Smooth muscle cell (in vitro differentiated cells): ENCODE data around the gene PPP1R13L. TPM values are rescaled to one million over a fixed set of nuclear protein-coding genes. Genes with fewer than 3 reads are reported as not detected.

Source experiments
- DNase-seq: peaks from one replicate; lab custom pipeline; 2025; ENCODE audit not compliant: unreplicated experiment; lab: John Stamatoyannopoulos, UW
- H2AFZ ChIP-seq: fragments of 200-600 bp; sonication (generic); 2 replicates; pipeline ENCODE4 v1.6.0; 2016; ENCODE audit warnings: antibody characterized with exemption, low read depth, mild to moderate bottlenecking
- H3F3A ChIP-seq: fragments of 200-600 bp; sonication (generic); 2 replicates; pipeline ENCODE4 v1.6.0; 2017; ENCODE audit warnings: antibody characterized with exemption, low read depth
- H3K27ac ChIP-seq: fragments of 200-600 bp; sonication (generic); 2 replicates; pipeline ENCODE4 v1.5.1; 2016; ENCODE audit warnings: low read depth, mild to moderate bottlenecking
- H3K27me3 ChIP-seq: fragments of 200-600 bp; sonication (generic); 2 replicates; pipeline ENCODE4 v1.6.1; 2016; ENCODE audit warnings: low read depth, mild to moderate bottlenecking
- H3K36me3 ChIP-seq: fragments of 200-600 bp; sonication (generic); 2 replicates; pipeline ENCODE4 v1.5.1; 2016; ENCODE audit warnings: low read depth
- H3K4me1 ChIP-seq: fragments of 200-600 bp; sonication (generic); 2 replicates; pipeline ENCODE4 v1.5.1; 2016; ENCODE audit warnings: low read depth
- H3K4me2 ChIP-seq: fragments of 200-600 bp; sonication (generic); 2 replicates; pipeline ENCODE4 v1.6.0; 2016; ENCODE audit warnings: mild to moderate bottlenecking
- H3K4me3 ChIP-seq: fragments of 200-600 bp; sonication (generic); 2 replicates; pipeline ENCODE4 v1.5.1; 2016; ENCODE audit warnings: mild to moderate bottlenecking
- H3K79me2 ChIP-seq: fragments of 200-600 bp; sonication (generic); 2 replicates; pipeline ENCODE4 v1.6.0; 2016; ENCODE audit warnings: low read depth, mild to moderate bottlenecking
- H3K9ac ChIP-seq: fragments of 200-600 bp; sonication (generic); 2 replicates; pipeline ENCODE4 v1.6.0; 2016; ENCODE audit warnings: low read depth
- H3K9me3 ChIP-seq: fragments of 200-600 bp; sonication (generic); replicated peaks from 2 replicates; pipeline ENCODE4 v1.5.1; 2016; ENCODE audit warnings: low read depth
- H4K20me1 ChIP-seq: fragments of 200-600 bp; sonication (generic); 2 replicates; pipeline ENCODE4 v1.6.0; 2016; ENCODE audit warnings: low read depth
- CTCF ChIP-seq: fragments of 200-600 bp; sonication (generic); IDR thresholded peaks from 2 replicates; pipeline ENCODE4 v1.5.1; 2017; ENCODE audit warnings: borderline replicate concordance, mild to moderate bottlenecking, antibody characterized with exemption; ENCODE audit not compliant: insufficient read depth, poor library complexity, severe bottlenecking
- WGBS: methylation state at CpG from one replicate; pipeline ENCODE4 v1.1.7; 2016; ENCODE audit warnings: low lambda C conversion rate; 5-methylcytosine and 5-hydroxymethylcytosine counted together
- polyA plus RNA-seq: library from polyadenylated mRNA; unstranded; fragments of >200 nt; fragmentation: Nextera tagmentation; extraction: Ambion mirVana; gene quantifications from 2 replicates; pipeline ENCODE4 v1.2.1, GENCODE V29; 2016
- total RNA-seq: library from RNA; depleted of rRNA; stranded (reverse); fragments of >200 nt; gene quantifications from 2 replicates; pipeline ENCODE4 v1.2.3, GENCODE V29; 2014

PPP1R13L gene
- total and polyA plus RNA-seq, 2 experiments from 2014 or later = 28.1 to 66.4 TPM

- H2AFZ ChIP-seq = no peak overlapping the region
- WGBS = 83% methylated on average over 48 of the region's 59 CpGs
- no peaks in the 10 kb centered on the region for H3K79me2 ChIP-seq
- H3F3A ChIP-seq = no peaks in the 10 kb centered on the region
- H3K9ac ChIP-seq = no peak overlapping the region
- peaks cover 64% of the 10 kb centered on the region for H4K20me1 ChIP-seq
- H3K4me2 ChIP-seq = no peak overlapping the region
- no peaks in the 10 kb centered on the region for H3K36me3 ChIP-seq
- TF ChIP-seq CTCF = no peak
- no peak overlapping the region for H3K27ac ChIP-seq
- H3K4me1 ChIP-seq = no peaks in the 10 kb centered on the region
- H3K9me3 ChIP-seq = no peaks in the 10 kb centered on the region
- H3K4me3 ChIP-seq = no peak overlapping the region
- H3K27me3 ChIP-seq = no peaks in the 10 kb centered on the region
- DNase-seq = no peak
Observed at GRCh38 chr19:45395821-45396617, 8.8 kb downstream of the PPP1R13L start.

GRCh38 chr19:45391871-45392665 is 12.8 kb downstream of the PPP1R13L start:
- Histone ChIP-seq H3K4me1 (no peaks in the 10 kb centered on the region), H3K9me3 (no peaks in the 10 kb centered on the region), H3K4me2 (no peak overlapping the region), H4K20me1 (peaks cover 30% of the 10 kb centered on the region), H3K27ac (no peak overlapping the region), H3K27me3 (peaks cover 2% of the 10 kb centered on the region), H3F3A (no peaks in the 10 kb centered on the region), H3K9ac (no peak overlapping the region), H2AFZ (no peak overlapping the region), H3K36me3 (no peaks in the 10 kb centered on the region), H3K4me3 (no peak overlapping the region), H3K79me2 (no peaks in the 10 kb centered on the region)
- 96% methylated on average over 19 of the region's 21 CpGs for WGBS
- no peak for TF ChIP-seq CTCF
- no peak for DNase-seq

- Histone ChIP-seq H3K27me3 (peaks cover 8% of the 10 kb centered on the region), H2AFZ (no peak overlapping the region), H3K79me2 (no peaks in the 10 kb centered on the region), H4K20me1 (peaks cover 23% of the 10 kb centered on the region), H3K27ac (no peak overlapping the region), H3K4me1 (no peaks in the 10 kb centered on the region), H3K4me3 (no peak overlapping the region), H3K4me2 (no peak overlapping the region), H3F3A (no peaks in the 10 kb centered on the region), H3K36me3 (no peaks in the 10 kb centered on the region), H3K9me3 (no peaks in the 10 kb centered on the region), H3K9ac (no peak overlapping the region)
- DNase-seq = no peak
- TF ChIP-seq CTCF = no peak
- 90% methylated on average over 3 of the region's 3 CpGs for WGBS
Observed at GRCh38 chr19:45391346-45391745, 13.5 kb downstream of the PPP1R13L start.
